HG02678 (cell line): Measurements from ENCODE around the gene ZNF622.
"Not testable (repeated sequence)": the region's sequence is repeated elsewhere in the genome, so short reads cannot be mapped to it uniquely, and the experiment has no call there.

Experiments used
- ATAC-seq: cut with Tn5 transposase; IDR thresholded peaks from one replicate; pipeline ENCODE4 v1.9.1; 2021; ENCODE audit warnings: mild to moderate bottlenecking, moderate library complexity; ENCODE audit not compliant: unreplicated experiment

The ZNF622 gene

GRCh38 chr5:16436065-16436682, 29.4 kb downstream of the ZNF622 start:
- not testable (repeated sequence) for ATAC-seq

- no peak for ATAC-seq
These were observed 34.1 kb downstream of the ZNF622 start for GRCh38 chr5:16431490-16431889.

- ATAC-seq, result no peak
These were observed 35.1 kb downstream of the ZNF622 start for GRCh38 chr5:16430349-16431089.

- no peak for ATAC-seq
These were observed 37.2 kb downstream of the ZNF622 start for GRCh38 chr5:16428359-16428758.

- no peak for ATAC-seq
These were observed 38.0 kb downstream of the ZNF622 start for GRCh38 chr5:16427587-16427986.

- ATAC-seq, result no peak
These were observed 47.1 kb downstream of the ZNF622 start for GRCh38 chr5:16418471-16418922.

GRCh38 chr5:16417398-16418074, 48.1 kb downstream of the ZNF622 start:
- no peak for ATAC-seq

GRCh38 chr5:16414861-16415260, 50.7 kb downstream of the ZNF622 start:
- no peak for ATAC-seq

- ATAC-seq, result no peak
These were observed 52.3 kb downstream of the ZNF622 start for GRCh38 chr5:16413166-16413860.

- ATAC-seq, result no peak
These were observed 53.0 kb downstream of the ZNF622 start for GRCh38 chr5:16412556-16412955.

- no peak for ATAC-seq
These were observed 53.7 kb downstream of the ZNF622 start for GRCh38 chr5:16411741-16412455.

GRCh38 chr5:16411235-16411634, 54.4 kb downstream of the ZNF622 start:
- ATAC-seq, result no peak

GRCh38 chr5:16410338-16410737, 55.3 kb downstream of the ZNF622 start:
- no peak for ATAC-seq

GRCh38 chr5:16406630-16407029, 59.0 kb downstream of the ZNF622 start:
- no peak for ATAC-seq

- ATAC-seq, result no peak
These were observed 59.6 kb downstream of the ZNF622 start for GRCh38 chr5:16406023-16406422.
